OCI-LY1 (cell line): ENCODE data around the gene MOV10.

Experiments
- H2AFZ ChIP-seq: fragments of 200-600 bp; sonication (generic), shearing (Covaris generic); 2 replicates; pipeline ENCODE4 v1.6.0; 2014; ENCODE audit warnings: antibody characterized with exemption, mild to moderate bottlenecking, low read length
- H3F3A ChIP-seq: fragments of 200-600 bp; sonication (generic), shearing (Covaris generic); 2 replicates; pipeline ENCODE4 v1.6.0; 2014; ENCODE audit warnings: mild to moderate bottlenecking, antibody characterized with exemption, low read length, moderate library complexity; ENCODE audit not compliant: insufficient read depth
- H3K27ac ChIP-seq: fragments of 200-600 bp; sonication (generic); 2 replicates; pipeline ENCODE4 v1.5.1; 2014; ENCODE audit warnings: low read length, mixed run types, mild to moderate bottlenecking, low read depth; ENCODE audit not compliant: poor library complexity, severe bottlenecking
- H3K27me3 ChIP-seq: fragments of 200-600 bp; sonication (generic); 2 replicates; pipeline ENCODE4 v1.6.0; 2014; ENCODE audit warnings: antibody characterized with exemption, mild to moderate bottlenecking, low read length, moderate library complexity; ENCODE audit not compliant: insufficient read depth
- H3K36me3 ChIP-seq: fragments of 200-600 bp; sonication (generic); 2 replicates; pipeline ENCODE4 v1.6.1; 2014; ENCODE audit warnings: mild to moderate bottlenecking, antibody characterized with exemption, low read length, moderate library complexity, mixed read lengths; ENCODE audit not compliant: insufficient read depth
- H3K4me1 ChIP-seq: fragments of 200-600 bp; sonication (generic); 2 replicates; pipeline ENCODE4 v1.5.1; 2014; ENCODE audit warnings: mild to moderate bottlenecking, low read length, moderate library complexity; ENCODE audit not compliant: insufficient read depth, severe bottlenecking
- H3K4me2 ChIP-seq: fragments of 200-600 bp; sonication (generic), shearing (Covaris generic); 2 replicates; pipeline ENCODE4 v1.6.1; 2014; ENCODE audit warnings: low read length
- H3K4me3 ChIP-seq: fragments of 200-600 bp; sonication (generic); 2 replicates; pipeline ENCODE4 v1.5.1; 2014; ENCODE audit warnings: low read length, low read depth, mild to moderate bottlenecking, mixed read lengths; ENCODE audit not compliant: poor library complexity, severe bottlenecking
- H3K79me2 ChIP-seq: fragments of 200-600 bp; shearing (Covaris generic); 2 replicates; pipeline ENCODE4 v1.6.1; 2016; ENCODE audit warnings: mixed run types, low read length, mixed read lengths; ENCODE audit not compliant: insufficient read depth
- H3K9ac ChIP-seq: fragments of 200-600 bp; sonication (generic), shearing (Covaris generic); 2 replicates; pipeline ENCODE4 v1.6.1; 2014; ENCODE audit warnings: mild to moderate bottlenecking, low read length, mixed read lengths
- H3K9me2 ChIP-seq: fragments of 200-600 bp; sonication (generic), shearing (Covaris generic); 2 replicates; pipeline ENCODE4 v1.6.1; 2014; ENCODE audit warnings: low read depth, mild to moderate bottlenecking, low read length, mixed read lengths
- H3K9me3 ChIP-seq: fragments of 200-600 bp; shearing (Covaris generic); 2 replicates; pipeline ENCODE4 v1.6.1; 2014; ENCODE audit warnings: low read length, mixed read lengths
- H4K20me1 ChIP-seq: fragments of 200-600 bp; sonication (generic), shearing (Covaris generic); 2 replicates; pipeline ENCODE4 v1.6.0; 2016; ENCODE audit warnings: mild to moderate bottlenecking, low read length; ENCODE audit not compliant: insufficient read depth
- EZH2 ChIP-seq: fragments of 200-600 bp; sonication (generic), shearing (Covaris generic); IDR thresholded peaks from 2 replicates; pipeline ENCODE4 v1.8.0; 2017; ENCODE audit warnings: borderline replicate concordance, mixed run types, mild to moderate bottlenecking, antibody characterized with exemption, low read length, moderate library complexity, mixed read lengths
- TF ChIP-seq, protein P1 (sequence below): fragments of 200-600 bp; sonication (generic), shearing (Covaris generic); IDR thresholded peaks from 2 replicates; pipeline ENCODE4 v1.5.1; 2017; ENCODE audit warnings: mild to moderate bottlenecking, antibody characterized with exemption, low read length, moderate library complexity, mixed read lengths

MOV10 gene

GRCh38 chr1:112703706-112704105 is 29.2 kb downstream of the MOV10 start:
- Histone ChIP-seq H2AFZ (no peak overlapping the region), H3K9me2 (no peaks in the 10 kb centered on the region), H3K27ac (no peak overlapping the region), H4K20me1 (no peaks in the 10 kb centered on the region), H3K4me1 (peaks cover 38% of the 10 kb centered on the region), H3K9ac (no peak overlapping the region), H3K4me3 (no peak overlapping the region), H3F3A (peaks cover 6% of the 10 kb centered on the region; the same call in 1 of the 2 replicates), H3K4me2 (no peak overlapping the region), H3K36me3 (peaks cover 3% of the 10 kb centered on the region; the same call in 1 of the 2 replicates), H3K27me3 (no peaks in the 10 kb centered on the region), H3K79me2 (no peaks in the 10 kb centered on the region), H3K9me3 (no peaks in the 10 kb centered on the region)
- TF ChIP-seq, protein P1, sequence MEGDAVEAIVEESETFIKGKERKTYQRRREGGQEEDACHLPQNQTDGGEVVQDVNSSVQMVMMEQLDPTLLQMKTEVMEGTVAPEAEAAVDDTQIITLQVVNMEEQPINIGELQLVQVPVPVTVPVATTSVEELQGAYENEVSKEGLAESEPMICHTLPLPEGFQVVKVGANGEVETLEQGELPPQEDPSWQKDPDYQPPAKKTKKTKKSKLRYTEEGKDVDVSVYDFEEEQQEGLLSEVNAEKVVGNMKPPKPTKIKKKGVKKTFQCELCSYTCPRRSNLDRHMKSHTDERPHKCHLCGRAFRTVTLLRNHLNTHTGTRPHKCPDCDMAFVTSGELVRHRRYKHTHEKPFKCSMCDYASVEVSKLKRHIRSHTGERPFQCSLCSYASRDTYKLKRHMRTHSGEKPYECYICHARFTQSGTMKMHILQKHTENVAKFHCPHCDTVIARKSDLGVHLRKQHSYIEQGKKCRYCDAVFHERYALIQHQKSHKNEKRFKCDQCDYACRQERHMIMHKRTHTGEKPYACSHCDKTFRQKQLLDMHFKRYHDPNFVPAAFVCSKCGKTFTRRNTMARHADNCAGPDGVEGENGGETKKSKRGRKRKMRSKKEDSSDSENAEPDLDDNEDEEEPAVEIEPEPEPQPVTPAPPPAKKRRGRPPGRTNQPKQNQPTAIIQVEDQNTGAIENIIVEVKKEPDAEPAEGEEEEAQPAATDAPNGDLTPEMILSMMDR = no peak
- TF ChIP-seq EZH2 = no peak

- H3K4me3 ChIP-seq = no peak overlapping the region
- no peak overlapping the region for H2AFZ ChIP-seq
- no peaks in the 10 kb centered on the region for H4K20me1 ChIP-seq
- peaks cover 6% of the 10 kb centered on the region; the same call in 1 of the 2 replicates for H3F3A ChIP-seq
- H3K36me3 ChIP-seq = peaks cover 3% of the 10 kb centered on the region; the same call in 1 of the 2 replicates
- H3K4me2 ChIP-seq = peak overlapping the region; percentile 20; the same call in 1 of the 2 replicates
- TF ChIP-seq, protein P1 = no peak
- TF ChIP-seq EZH2 = no peak
- H3K27ac ChIP-seq = no peak overlapping the region
- no peaks in the 10 kb centered on the region for H3K79me2 ChIP-seq
- H3K9ac ChIP-seq = no peak overlapping the region
- H3K4me1 ChIP-seq = peaks cover 38% of the 10 kb centered on the region
- no peaks in the 10 kb centered on the region for H3K9me3 ChIP-seq
- no peaks in the 10 kb centered on the region for H3K9me2 ChIP-seq
- H3K27me3 ChIP-seq = no peaks in the 10 kb centered on the region; the same call in 1 of the 2 replicates
Measured at GRCh38 chr1:112704391-112704933, 30.0 kb downstream of the MOV10 start.

DNA sequence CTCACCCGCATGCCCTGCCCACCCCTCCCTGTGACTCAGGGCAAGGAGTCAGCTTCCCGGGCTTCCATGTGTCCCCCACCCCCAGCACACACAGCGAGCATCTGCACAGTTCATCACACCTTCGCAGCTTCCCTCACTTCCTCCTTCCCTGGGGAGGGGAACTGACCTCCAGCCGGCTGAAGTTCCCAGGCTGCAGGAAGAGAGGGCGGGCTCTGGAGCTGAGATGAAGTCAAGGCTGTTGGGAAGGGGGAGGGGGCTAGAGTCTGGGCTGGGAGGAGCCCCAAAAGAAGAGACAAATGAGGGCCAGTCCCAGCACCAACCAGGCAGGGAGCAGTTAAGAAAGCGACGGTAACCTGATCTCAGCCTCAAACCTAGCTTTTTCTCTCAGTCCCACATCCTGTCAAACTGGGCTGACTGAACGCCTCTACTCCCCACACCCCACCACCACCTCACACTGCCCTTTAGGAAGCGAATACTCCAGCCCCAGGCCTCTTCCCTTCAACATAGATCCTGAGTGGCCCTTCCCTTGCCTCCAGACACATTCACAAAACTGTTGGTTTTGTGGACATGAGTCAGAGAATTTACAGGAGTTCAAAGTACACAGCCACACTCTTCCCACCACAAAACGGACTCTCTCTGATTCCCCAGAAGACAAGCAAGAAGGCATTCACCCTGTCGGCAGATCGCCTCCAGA is 30.6 kb downstream of the MOV10 start:
- no peak overlapping the region for H2AFZ ChIP-seq
- no peaks in the 10 kb centered on the region for H3K79me2 ChIP-seq
- H3K4me2 ChIP-seq = peak overlapping the region; percentile 20; the same call in 1 of the 2 replicates
- H3K27me3 ChIP-seq = no peaks in the 10 kb centered on the region; the same call in 1 of the 2 replicates
- no peak overlapping the region for H3K4me3 ChIP-seq
- H3K9me2 ChIP-seq = no peaks in the 10 kb centered on the region
- no peaks in the 10 kb centered on the region for H3K9me3 ChIP-seq
- H3F3A ChIP-seq = peaks cover 6% of the 10 kb centered on the region; the same call in 1 of the 2 replicates
- H3K4me1 ChIP-seq = peaks cover 36% of the 10 kb centered on the region
- no peak overlapping the region for H3K9ac ChIP-seq
- no peaks in the 10 kb centered on the region for H4K20me1 ChIP-seq
- no peak overlapping the region for H3K27ac ChIP-seq
- peaks cover 3% of the 10 kb centered on the region; the same call in 1 of the 2 replicates for H3K36me3 ChIP-seq
- no peak for TF ChIP-seq EZH2
- TF ChIP-seq, protein P1 = no peak
